Hepatocyte (in vitro differentiated cells): ENCODE measurements around the gene CEACAM1.

Experiments
- EZH2 ChIP-seq: fragments of 200-600 bp; sonication (generic); IDR thresholded peaks from 2 replicates; pipeline ENCODE4 v1.6.1; 2016; ENCODE audit warnings: antibody characterized with exemption, mild to moderate bottlenecking, borderline replicate concordance
- EZH2phosphoT487 ChIP-seq: fragments of 200-600 bp; sonication (generic); IDR thresholded peaks from one replicate; pipeline ENCODE4 v1.6.1; 2018; ENCODE audit warnings: antibody characterized with exemption, mild to moderate bottlenecking, low read depth, moderate library complexity; ENCODE audit not compliant: unreplicated experiment, severe bottlenecking
- TF ChIP-seq, protein P1 (sequence below): fragments of 200-600 bp; sonication (generic); IDR thresholded peaks from 2 replicates; pipeline ENCODE4 v1.5.1; 2016; ENCODE audit warnings: antibody characterized with exemption, mild to moderate bottlenecking; ENCODE audit not compliant: poor library complexity

DNA sequence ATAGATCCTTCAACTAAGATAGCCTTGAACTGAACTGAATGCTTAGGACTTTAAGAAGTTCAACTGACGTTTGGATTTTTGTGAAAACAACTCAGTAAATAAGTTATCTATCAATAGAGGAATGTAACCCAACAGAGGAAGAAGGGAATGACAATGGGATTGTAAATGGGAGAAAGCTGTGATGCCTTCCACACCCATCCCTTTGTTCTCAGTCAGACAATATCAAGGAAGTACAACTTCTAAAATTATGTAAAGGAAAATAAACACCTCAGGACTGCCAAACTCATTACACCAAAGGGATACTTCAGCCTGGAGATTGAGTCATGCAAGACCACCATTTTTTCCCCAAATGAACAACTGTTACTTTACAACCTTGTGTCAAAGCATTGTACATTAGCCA, 45.4 kb upstream of the CEACAM1 start:
- TF ChIP-seq, protein P1, sequence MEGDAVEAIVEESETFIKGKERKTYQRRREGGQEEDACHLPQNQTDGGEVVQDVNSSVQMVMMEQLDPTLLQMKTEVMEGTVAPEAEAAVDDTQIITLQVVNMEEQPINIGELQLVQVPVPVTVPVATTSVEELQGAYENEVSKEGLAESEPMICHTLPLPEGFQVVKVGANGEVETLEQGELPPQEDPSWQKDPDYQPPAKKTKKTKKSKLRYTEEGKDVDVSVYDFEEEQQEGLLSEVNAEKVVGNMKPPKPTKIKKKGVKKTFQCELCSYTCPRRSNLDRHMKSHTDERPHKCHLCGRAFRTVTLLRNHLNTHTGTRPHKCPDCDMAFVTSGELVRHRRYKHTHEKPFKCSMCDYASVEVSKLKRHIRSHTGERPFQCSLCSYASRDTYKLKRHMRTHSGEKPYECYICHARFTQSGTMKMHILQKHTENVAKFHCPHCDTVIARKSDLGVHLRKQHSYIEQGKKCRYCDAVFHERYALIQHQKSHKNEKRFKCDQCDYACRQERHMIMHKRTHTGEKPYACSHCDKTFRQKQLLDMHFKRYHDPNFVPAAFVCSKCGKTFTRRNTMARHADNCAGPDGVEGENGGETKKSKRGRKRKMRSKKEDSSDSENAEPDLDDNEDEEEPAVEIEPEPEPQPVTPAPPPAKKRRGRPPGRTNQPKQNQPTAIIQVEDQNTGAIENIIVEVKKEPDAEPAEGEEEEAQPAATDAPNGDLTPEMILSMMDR: no peak
- TF ChIP-seq EZH2 (no peak), EZH2phosphoT487 (no peak)
